HG02852 (cell line): ENCODE measurements around the gene NPTN.

Source experiments
- ATAC-seq: cut with Tn5 transposase; IDR thresholded peaks from one replicate; pipeline ENCODE4 v1.9.1; 2021; ENCODE audit warnings: mild to moderate bottlenecking, moderate library complexity; ENCODE audit not compliant: unreplicated experiment

Gene NPTN

DNA sequence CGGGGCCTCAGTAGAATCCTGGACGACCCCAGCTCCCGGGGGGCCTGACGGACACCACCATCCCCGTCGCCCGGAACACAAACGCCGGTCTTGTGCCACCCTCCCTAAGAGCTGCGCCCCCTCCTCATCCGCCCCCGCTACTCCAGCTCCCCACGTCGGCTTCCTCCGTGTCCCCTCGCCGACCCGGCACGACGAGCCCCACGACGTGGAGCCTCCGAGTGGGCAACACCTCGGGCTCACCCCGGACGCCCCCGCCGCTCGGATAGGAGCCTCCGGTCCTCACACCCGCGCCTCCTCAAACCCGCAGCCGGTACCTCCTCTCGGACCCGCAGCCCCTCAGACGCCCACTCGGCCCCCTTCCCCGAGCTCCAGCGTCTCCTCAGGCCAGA is 525 bp downstream of the NPTN start:
- ATAC-seq, result no peak

DNA sequence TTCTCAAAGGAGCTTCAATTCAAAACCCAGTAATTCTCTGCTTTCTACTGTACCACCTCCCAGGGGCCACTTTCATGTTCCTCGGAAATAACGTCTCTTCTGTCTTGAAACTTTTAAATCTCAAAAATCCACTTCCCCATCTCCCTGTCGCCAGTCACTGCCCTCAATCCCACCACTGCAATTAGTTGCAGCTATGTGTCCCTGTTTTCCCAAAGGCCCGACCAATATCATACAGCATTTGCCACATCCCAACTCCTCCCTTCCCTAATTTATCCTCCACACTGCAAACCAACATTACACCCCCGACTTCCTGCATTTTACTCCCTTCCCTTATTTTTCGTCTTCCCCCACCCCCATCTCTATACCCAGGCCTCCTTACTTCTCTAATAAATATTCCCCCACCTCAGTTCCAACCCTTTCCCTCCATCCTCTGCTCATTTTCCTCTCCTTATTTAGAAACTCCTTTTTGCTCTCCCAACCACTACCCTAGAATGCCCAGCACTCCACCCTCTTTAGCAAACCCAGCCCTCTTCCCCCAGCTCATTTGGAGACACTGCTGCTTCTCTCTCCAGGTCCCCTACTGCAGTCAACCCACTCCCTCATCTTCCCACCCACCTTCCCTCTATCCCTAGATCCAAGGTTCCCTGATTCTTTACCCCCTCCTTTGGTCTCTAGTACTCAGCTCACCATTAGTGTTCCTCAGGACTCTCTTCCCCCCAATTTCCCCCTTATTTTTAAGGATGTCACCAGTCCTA is 1.1 kb downstream of the NPTN start:
- no peak for ATAC-seq

DNA sequence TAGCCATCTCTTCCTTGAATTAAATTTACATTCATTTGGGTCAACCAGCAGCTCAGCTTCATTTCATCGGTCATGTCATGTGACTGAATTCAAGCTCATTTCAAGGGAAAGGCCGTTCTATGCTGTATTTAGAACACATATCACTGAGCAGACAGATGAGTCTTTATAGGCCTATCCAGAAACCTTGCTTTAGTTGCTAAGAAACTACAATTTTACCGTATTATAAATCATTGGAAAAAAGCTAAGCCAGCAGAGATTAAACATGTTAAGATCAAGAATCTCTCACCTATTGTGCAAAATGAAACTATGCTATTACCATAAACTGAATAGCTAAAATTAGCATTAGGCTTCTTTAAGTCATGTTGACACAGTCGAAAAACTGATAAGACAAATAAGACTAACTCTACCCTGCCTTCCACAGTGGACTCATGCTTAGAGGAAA is 2.2 kb downstream of the NPTN start:
- ATAC-seq, result no peak

DNA sequence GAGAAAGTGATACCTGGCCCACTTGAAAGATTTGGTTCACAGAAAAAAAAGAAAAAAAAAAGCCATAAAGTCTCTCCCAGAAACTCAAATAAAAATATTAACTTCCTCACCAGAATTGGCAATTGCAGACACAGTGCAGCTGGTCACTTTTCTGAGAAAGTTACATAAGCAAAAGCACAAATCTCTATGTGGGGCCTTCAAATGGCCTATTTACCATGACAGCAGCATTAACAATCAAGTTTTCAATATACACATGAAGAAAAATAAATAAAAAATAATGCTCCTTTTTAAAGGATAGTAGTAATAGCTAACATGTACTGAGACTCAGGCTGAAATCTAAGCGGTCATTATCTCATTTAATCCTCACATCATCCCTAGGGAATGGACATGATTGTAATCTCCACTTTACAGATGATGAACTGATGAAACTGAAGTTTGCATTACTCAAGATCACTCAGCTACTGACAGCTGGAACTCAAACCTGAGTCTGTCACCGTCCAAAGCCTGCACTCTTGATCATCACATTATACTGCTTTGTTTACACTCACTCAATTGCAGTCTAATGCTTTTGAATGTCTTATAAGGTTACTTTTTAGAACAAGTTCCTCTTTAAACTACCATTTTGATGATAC is 3.3 kb downstream of the NPTN start:
- no peak for ATAC-seq

DNA sequence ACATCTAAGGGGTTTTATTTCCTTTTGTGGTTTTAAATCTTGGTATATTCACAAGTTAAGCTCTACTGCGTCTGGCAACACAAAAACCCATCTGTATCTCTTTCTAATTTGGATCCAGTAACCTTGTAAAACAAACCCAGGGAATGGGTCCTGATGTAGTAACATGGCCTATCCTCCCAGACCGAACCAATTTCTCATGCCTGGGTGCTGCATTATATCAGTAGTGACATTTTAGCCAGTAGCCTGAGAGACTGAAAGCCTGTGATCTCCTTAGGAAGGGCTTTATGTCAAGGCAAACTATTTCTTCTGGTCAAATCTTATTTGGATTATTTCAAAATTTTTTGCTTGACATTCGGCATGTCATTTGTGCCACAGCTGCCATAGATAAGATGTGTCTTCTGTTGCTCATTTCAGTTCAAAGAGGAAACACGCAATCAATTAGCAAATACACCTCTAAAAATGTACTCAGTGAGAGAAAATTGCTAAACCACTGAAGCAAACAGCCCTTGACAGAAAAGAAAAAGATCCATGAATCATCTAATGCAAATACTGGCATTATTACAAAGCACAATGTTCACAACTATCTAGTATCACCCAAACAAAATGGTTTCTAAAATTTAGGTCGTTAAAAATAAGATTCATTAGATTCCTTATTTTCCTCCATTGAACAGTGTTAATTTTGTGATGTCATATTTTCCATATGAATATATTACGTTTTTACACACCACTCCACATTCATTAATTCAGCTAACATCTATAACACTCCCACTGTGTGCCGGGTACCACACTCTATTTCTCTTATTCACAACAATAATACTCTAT is 4.0 kb downstream of the NPTN start:
- no peak for ATAC-seq

DNA sequence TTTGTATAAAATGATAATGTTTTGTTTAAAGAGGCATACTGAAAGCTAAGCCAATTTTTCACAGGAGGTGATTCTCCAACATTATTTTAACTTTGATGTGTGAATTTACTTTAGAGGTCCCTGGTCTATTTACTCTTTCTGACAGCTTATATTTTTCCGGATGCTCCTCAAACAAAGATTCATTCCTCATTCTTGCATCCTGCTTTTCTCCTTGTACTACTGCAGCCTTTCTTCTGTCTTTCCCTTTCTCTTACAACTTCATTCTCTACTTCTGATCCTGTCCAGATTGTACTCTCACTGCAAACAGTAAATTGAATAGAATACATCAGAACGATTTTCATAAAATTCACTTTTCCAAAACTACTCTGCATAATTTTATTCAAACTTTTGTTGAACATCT is 5.1 kb downstream of the NPTN start:
- no peak for ATAC-seq

DNA sequence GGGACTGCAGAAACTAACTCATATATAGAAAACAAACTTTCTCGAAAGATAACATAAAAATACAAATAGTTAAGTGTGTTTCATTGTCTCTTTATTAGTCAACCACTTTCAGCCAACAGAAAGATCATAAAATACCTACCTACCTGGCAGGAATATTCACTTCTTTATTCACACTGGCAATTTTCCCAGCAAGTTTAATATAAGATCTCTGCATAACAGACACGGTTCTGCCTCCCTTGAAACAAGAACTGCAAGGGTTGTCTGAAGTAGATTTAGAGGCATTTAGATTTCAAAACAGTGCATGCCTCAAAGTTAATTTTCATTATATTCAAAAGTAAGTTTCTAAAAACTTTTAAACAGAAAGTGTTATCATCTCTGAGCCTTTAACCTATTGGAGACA is 7.1 kb downstream of the NPTN start:
- no peak for ATAC-seq

DNA sequence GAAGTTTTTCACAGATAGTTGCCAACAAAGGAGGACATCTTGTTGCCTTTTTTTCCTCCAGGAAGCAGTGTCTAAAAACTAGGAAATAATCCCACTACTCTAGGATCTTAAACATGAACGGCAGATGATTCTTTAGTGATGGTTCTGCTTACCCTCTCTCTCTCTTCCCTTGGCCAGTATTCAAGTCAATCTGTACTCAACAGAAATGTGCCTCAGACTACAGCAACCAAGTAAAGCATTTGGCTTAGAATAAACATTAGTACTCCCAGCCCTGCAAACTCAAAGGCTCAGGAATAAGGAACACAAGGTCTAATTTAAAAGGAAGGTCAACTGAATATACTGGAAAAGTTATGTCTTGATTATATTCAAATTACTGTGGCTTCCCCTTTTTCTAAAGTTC is 8.7 kb downstream of the NPTN start:
- no peak for ATAC-seq

DNA sequence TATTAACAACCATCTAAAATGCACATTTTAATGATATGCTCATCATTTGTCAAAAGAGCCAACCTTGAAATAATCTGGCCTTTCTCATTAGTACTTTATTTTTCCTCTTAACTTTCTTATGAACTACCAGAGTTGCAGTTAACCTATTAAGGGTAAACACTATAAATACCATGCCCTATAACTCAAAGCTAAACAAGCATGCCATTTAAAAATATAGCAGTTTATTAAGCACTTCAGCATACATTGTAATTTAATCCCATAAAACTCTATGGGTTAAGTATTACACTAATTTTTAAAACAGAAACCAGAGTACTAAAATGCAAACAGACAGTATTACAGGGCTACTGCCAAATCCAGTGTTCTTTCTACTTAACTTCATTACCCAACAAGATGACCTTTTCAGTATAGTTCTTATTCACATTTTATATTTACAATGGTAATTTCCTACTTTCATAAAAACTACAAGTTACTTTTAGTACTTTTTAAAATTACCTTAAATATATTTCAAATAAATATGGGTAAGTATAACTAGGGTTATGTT is 11.8 kb downstream of the NPTN start:
- ATAC-seq, result no peak

DNA sequence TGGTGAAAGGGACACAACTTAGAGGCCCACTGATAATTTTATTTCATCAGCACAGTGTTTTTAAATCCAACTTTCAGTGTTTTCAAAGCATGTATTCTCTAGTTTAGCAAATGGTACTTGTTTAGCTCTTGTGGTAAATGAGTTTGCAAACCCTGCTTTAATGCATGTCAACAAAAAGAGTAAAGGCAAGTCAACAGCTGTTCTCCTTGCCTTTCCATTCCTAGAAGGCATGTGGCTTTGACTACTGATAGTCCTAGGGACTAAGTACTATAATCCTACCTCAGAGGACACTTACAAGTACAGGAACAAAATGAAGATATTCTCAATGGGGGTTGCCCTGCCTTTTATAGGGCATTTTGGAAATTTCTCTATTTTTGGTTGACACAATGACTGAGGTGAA is 13.1 kb downstream of the NPTN start:
- ATAC-seq, result no peak

DNA sequence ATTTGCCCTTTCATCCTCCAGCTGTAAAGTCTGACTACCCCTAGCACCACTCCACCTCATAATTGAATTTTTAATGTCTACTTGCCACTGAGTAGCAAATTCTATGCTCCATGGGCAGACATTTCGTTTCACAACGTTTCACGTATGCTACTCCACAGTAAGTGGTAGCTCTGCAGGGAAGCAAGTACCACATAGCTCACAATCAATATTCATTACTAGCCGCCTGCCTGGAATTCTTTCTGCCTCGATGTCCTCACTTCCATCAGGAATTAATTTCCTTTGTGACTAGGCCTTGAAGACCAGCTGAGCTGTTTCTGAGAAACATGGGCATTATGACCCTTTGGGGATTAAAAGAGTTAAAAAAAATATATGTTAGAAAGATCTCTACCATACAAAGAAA is 15.3 kb downstream of the NPTN start:
- no peak for ATAC-seq

DNA sequence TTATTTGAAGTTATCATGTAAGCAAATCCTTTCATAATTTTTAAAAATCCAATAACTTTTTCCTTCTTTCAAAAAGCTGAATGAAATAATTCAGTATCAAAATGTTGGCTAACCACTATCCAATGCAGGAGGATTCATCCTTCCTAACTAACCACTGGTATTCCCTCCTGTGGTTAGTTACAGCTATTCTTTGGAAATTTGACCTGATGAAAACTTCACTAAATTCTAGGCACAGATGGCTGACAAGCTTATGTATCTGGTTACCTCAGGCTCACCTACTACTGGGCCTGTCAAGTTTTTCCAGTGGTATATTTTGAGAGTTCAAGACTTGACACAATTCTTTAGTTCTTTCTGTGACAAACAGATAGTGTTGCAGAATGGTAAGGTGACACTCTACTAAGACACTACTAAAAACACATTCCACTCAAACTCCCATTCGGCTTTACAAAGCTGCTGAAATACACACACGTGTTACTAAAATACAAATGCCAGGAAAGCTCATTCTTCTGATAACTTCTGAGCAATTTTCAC is 15.8 kb downstream of the NPTN start:
- ATAC-seq, result no peak

DNA sequence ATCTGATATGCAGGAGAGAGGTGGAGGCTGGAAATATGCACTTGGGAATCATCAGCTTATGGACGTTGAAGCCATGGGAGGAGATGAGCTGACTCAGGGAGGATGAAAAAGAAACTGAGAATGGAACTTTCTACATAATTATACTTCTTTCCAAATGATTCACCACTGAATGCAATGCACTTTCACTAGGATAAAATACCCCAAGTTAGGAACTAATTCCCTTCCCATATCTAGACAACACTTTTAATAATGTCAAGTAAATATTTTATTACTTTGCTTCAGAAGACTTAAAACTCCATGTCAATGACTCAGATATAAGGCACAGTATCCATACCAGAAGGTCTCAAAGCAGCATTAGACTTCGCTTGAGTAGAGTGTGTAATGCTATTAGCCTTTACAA is 24.2 kb downstream of the NPTN start:
- ATAC-seq, result no peak

DNA sequence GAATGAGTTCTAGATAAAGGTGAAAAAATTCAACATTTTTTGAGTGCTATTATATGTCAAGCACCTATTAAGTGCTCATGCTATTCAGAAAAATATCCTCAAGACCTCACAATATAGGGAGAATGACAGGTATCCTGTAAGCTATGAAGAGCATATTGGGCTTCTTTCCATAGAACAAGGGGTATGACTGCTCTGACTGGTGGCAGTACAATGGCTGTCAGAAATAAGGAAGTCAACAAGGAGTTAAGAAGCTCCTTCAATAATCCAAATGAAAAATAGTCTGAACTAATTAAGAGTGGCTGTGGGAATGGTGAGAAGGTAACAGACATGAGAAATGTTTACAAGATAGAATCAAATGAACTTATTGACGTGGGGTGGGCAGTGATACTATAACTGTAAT is 24.7 kb downstream of the NPTN start:
- ATAC-seq, result no peak

DNA sequence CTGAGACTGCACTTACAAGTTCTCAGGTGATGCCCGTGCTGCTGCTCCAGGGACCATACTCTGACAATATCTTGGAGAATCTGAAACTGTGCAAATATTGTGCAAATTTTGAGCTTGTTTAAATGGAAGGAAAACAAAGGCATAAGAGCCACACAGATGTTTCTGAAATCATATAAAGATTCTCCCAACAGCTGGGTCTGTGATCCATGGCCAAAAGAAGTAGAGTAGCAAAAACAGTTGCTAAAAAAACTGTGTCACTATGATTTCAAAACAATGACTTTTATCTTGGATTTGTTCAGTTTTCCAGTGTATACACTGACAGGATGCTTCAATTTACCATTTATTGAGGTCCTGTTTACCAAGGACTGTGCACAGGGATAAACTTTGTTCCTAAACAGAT is 25.3 kb downstream of the NPTN start:
- peak; percentile 15 for ATAC-seq

DNA sequence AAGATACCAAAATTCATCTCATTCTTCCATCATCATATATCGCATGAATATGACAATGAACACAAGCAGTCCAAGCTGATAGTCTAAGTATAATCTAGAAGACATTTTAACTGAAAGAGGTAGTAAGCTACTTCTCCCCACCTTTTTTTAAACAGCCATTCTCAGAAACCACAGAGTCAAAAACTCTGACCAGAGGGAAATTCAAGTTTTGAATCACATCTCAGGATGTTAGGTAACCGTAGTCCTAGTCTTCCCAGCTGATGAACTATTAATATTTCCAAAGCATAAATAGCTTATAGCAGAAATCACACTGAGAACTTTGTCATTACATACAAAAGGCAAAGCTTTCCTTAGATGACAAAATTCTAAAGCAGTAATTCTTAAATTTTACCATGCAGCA is 25.8 kb downstream of the NPTN start:
- ATAC-seq, result peak; percentile 50

DNA sequence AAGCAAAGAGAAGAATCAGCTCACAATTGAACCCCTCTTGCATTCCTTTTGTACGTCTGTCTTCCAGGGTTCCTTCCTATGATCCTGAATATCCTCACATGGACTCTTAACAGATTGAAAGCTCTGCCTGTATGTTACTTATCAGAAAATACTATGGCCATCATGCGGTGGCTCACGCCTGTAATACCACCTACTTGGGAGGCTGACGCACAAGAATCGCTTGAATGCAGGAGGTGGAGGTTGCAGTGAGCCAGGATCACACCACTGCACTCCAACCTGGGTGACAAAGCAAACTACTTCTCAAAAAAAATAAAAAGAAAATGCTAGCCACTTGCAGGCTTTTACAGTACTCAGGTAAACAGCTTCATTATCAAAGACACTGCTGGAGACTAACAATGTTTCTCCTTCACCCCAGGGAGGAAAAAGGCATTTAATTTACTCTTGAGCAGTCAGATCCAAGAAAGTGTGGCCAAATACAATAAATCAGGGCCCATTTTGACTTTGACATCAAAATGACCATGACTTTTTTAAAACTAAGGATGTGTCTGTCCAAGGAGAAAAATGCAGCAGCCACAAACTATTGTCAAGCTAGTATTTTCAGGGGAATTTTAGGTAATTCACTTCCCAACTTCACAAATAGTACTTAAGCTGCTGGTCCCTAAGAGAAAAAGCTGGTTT is 27.3 kb downstream of the NPTN start:
- no peak for ATAC-seq

DNA sequence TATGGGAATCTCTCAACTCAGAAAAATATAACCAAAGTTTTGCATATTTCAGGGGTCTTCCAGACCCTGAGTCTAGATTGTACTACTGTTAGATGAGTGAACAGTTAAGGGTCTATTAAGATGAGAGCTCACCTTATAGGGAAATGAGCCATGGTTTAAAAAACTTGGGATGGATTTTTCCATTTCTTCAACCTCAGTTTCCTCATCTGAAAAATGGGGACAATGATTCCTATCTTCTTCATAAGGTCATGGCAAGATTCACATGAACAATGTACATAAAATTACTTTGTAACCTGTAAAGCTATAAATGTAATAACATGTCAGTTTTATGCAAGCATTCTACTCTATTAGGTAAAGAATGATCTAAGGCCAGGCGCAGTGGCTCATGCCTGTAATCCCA is 28.7 kb downstream of the NPTN start:
- ATAC-seq, result no peak

DNA sequence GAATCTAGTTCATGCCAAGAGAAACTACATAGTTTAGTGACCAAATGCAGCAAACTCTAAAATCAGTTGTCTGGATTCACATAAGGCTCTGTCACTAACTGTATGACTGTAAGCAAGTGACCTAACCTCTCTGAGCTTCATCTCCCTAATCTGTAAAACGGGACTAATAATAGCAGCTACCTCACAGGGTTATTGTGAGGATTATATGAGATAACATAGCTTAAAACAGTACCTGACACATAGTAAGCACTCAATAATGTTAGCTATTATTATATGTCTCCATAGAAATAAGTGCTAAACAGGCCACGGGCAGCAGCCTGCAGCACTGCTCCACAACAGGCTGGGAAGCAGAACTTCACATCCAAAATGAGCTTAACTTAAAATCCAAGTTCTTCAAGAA is 30.2 kb downstream of the NPTN start:
- ATAC-seq, result no peak

DNA sequence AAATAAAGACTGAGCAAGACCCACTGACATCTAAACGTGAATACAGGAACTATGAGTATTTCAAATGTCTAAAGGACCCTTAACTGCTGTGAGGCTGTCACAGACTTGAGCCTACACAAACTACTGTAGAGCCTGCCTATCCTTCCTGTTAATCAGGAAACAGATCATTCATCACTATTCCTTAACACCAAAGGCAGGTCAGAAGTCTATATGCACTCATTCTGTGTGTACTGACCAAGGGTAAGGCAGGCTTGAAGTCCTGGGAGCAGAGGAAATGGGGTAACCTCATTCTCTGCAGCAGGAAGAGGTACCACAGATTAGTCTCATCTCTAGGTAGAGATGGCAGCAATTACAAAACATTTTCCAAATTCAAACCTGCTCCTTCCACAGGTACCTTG is 30.7 kb downstream of the NPTN start:
- ATAC-seq, result no peak
